HCT116 (cell line): ENCODE results near the gene LMNA. TPM values are rescaled to one million over a fixed set of nuclear protein-coding genes. Genes with fewer than 3 reads are reported as not detected.

Experiments used
- ATAC-seq: fragments of 200-7000 bp; cut with Tn5 transposase; 2 replicates; pipeline ENCODE4 v1.9.1; 2020; ENCODE audit warnings: mild to moderate bottlenecking, moderate library complexity
- BruUV-seq: library from RNA; stranded (reverse); fragments of 400-500 nt; replicated peaks from 2 replicates; lab custom pipeline; 2021; lab: Mats Ljungman, UMichigan
- CTCF ChIA-PET: fragments of 300-600 bp; sonication (Branson Sonifier 250); formaldehyde crosslinking; loops from one replicate; lab custom pipeline; 2021; ENCODE audit warnings: antibody characterized with exemption; lab: Charles Lee
- POLR2A ChIA-PET: fragments of 300-600, 350-600 bp; sonication (Branson Sonifier 250); formaldehyde crosslinking; loops from one replicate; lab custom pipeline; 2021; ENCODE audit warnings: antibody characterized with exemption; lab: Charles Lee
- RAD21 ChIA-PET, 2 experiments: fragments of 300-600 bp; sonication (Branson Sonifier 250); formaldehyde crosslinking; loops; one replicate each; lab custom pipeline; 2023; ENCODE audit warnings: low total read pairs in 2 of 2; ENCODE audit not compliant: uncharacterized antibody in 2 of 2, unreplicated experiment in 2 of 2, low non-redundant PET in 1 of 2; lab: Charles Lee
- DNase-seq: peaks from one replicate; pipeline ENCODE4 v3.0.0-alpha.2; 2010; ENCODE audit warnings: low read depth, low spot score
- H2AFZ ChIP-seq: fragments of 200-600 bp; shearing (Covaris generic), sonication (generic); 2 replicates; pipeline ENCODE4 v1.6.1; 2017; ENCODE audit warnings: low read depth, mixed run types, mixed read lengths, antibody characterized with exemption, low read length; ENCODE audit not compliant: poor library complexity, severe bottlenecking
- H3K27ac ChIP-seq: 2 replicates; pipeline ENCODE4 v1.5.1; 2012; ENCODE audit warnings: low read depth, low read length
- H3K27me3 ChIP-seq: fragments of 200-600 bp; sonication (generic); 2 replicates; pipeline ENCODE4 v1.6.1; 2016; ENCODE audit warnings: mixed run types, low read length, mixed read lengths; ENCODE audit not compliant: insufficient read depth
- H3K36me3 ChIP-seq, 2 experiments: fragments of 200-500 bp in 1 of 2; fragments of 200-600 bp in 1 of 2; sonication (Bioruptor generic) in 1 of 2; sonication (generic) in 1 of 2; 2 replicates each; pipeline versions ENCODE4 v1.5.1 to v1.6.1; 2014 to 2016; ENCODE audit warnings: low read length in 2 of 2, inconsistent platforms in 1 of 2, mixed read lengths in 1 of 2, mixed run types in 1 of 2; ENCODE audit not compliant: insufficient read depth in 2 of 2, control insufficient read depth in 1 of 2
- H3K4me1 ChIP-seq, 2 experiments: fragments of 200-600 bp in 1 of 2; sonication (generic) in 1 of 2; 2 replicates each; pipeline versions ENCODE4 v1.5.1 to v1.6.1; 2012 to 2017; ENCODE audit warnings: low read length in 2 of 2, inconsistent platforms in 1 of 2, mild to moderate bottlenecking in 1 of 2, mixed read lengths in 1 of 2, mixed run types in 1 of 2, moderate library complexity in 1 of 2; ENCODE audit not compliant: insufficient read depth in 2 of 2, control insufficient read depth in 1 of 2
- H3K4me2 ChIP-seq: fragments of 200-600 bp; sonication (generic); 2 replicates; pipeline ENCODE4 v1.6.1; 2017; ENCODE audit warnings: mixed run types, low read length, mixed read lengths
- H3K4me3 ChIP-seq, 2 experiments: fragments of 200-600 bp in 1 of 2; sonication (generic) in 1 of 2; replicated peaks in 1 of 2; 2 replicates each; pipeline ENCODE4 v1.5.1; 2011 to 2016; ENCODE audit warnings: low read length in 2 of 2, control low read depth in 1 of 2, low read depth in 1 of 2, mild to moderate bottlenecking in 1 of 2, mixed read lengths in 1 of 2, mixed run types in 1 of 2
- H3K79me2 ChIP-seq: fragments of 200-600 bp; sonication (generic); 2 replicates; pipeline ENCODE4 v1.6.1; 2017; ENCODE audit warnings: mild to moderate bottlenecking, mixed run types, low read length, moderate library complexity, mixed read lengths; ENCODE audit not compliant: insufficient read depth
- H3K9ac ChIP-seq: fragments of 200-600 bp; sonication (generic); 2 replicates; pipeline ENCODE4 v1.6.1; 2016; ENCODE audit warnings: low read length, mixed read lengths
- H3K9me2 ChIP-seq: fragments of 200-600 bp; sonication (generic), shearing (Covaris generic); 2 replicates; pipeline ENCODE4 v1.6.1; 2017; ENCODE audit warnings: mixed run types, mild to moderate bottlenecking, moderate library complexity; ENCODE audit not compliant: insufficient read depth
- H3K9me3 ChIP-seq, 2 experiments: fragments of 200-500 bp in 1 of 2; fragments of 200-600 bp in 1 of 2; sonication (Bioruptor generic) in 1 of 2; sonication (generic) in 1 of 2; 2 replicates each; pipeline ENCODE4 v1.6.1; 2014 to 2017; ENCODE audit warnings: low read length in 2 of 2, mixed read lengths in 2 of 2, inconsistent platforms in 1 of 2, low read depth in 1 of 2, mild to moderate bottlenecking in 1 of 2, mixed run types in 1 of 2, moderate library complexity in 1 of 2; ENCODE audit not compliant: control insufficient read depth in 1 of 2, insufficient read depth in 1 of 2
- H4K20me1 ChIP-seq: fragments of 200-600 bp; sonication (generic), shearing (Covaris generic); 2 replicates; pipeline ENCODE4 v1.6.1; 2017; ENCODE audit warnings: mixed run types, mild to moderate bottlenecking, moderate library complexity; ENCODE audit not compliant: insufficient read depth
- CEBPB ChIP-seq: IDR thresholded peaks from 2 replicates; pipeline ENCODE4 v1.6.1; 2012; ENCODE audit warnings: low read depth
- EZH2phosphoT487 ChIP-seq: fragments of 200-600 bp; IDR thresholded peaks from 2 replicates; pipeline ENCODE4 v1.6.1; 2018; ENCODE audit warnings: antibody characterized with exemption, borderline replicate concordance
- POLR2AphosphoS5 ChIP-seq: IDR thresholded peaks from 2 replicates; pipeline ENCODE4 v1.6.1; 2011; ENCODE audit warnings: mild to moderate bottlenecking, low read depth, low read length, moderate library complexity
- RAD21 ChIP-seq: IDR thresholded peaks from 2 replicates; pipeline ENCODE4 v1.6.1; 2012; ENCODE audit warnings: low read depth, mild to moderate bottlenecking
- SP1 ChIP-seq: IDR thresholded peaks from 2 replicates; pipeline ENCODE4 v1.6.1; 2012; ENCODE audit warnings: low read depth
- SRF ChIP-seq: IDR thresholded peaks from 2 replicates; pipeline ENCODE4 v1.6.1; 2012; ENCODE audit warnings: low read depth
- ZNF274 ChIP-seq: fragments of 200-500 bp; sonication (Bioruptor generic); IDR thresholded peaks from 2 replicates; pipeline ENCODE4 v1.6.1; 2014; ENCODE audit warnings: mild to moderate bottlenecking, low read depth, low read length, inconsistent platforms
- intact Hi-C: fragments of 100-400 bp; cut with micrococcal nuclease; formaldehyde crosslinking; loops from 2 replicates; pipeline ENCODE4 v1.10.0; 2022
- total RNA-seq: library from RNA; stranded (reverse); gene quantifications from one replicate; pipeline ENCODE4 v1.2.1, GENCODE V29; 2021; ENCODE audit not compliant: unreplicated experiment
- TF ChIP-seq, protein P1 (sequence below), 3 experiments: fragments of 200-600 bp in 1 of 3; sonication (generic) in 1 of 3; IDR thresholded peaks in 2 of 3; conservative IDR thresholded peaks in 1 of 3; 2 replicates each; pipeline ENCODE4 v1.5.1; 2012 to 2017; ENCODE audit warnings: low read depth in 2 of 3, low read length in 2 of 3, antibody characterized with exemption in 1 of 3, borderline replicate concordance in 1 of 3, control low read depth in 1 of 3, mild to moderate bottlenecking in 1 of 3, mixed read lengths in 1 of 3, mixed run types in 1 of 3, moderate library complexity in 1 of 3; ENCODE audit not compliant: insufficient read depth in 1 of 3
- TF ChIP-seq, protein P2 (sequence below): IDR thresholded peaks from 2 replicates; pipeline ENCODE4 v1.6.1; 2012; ENCODE audit warnings: low read depth
- TF ChIP-seq, protein P3 (sequence below): IDR thresholded peaks from 2 replicates; pipeline ENCODE4 v1.6.1; 2012
- TF ChIP-seq, protein P4 (sequence below): IDR thresholded peaks from 2 replicates; pipeline ENCODE4 v1.6.1; 2012

Gene LMNA
- total RNA-seq, 1 experiment from 2014 or later: 528 TPM

DNA sequence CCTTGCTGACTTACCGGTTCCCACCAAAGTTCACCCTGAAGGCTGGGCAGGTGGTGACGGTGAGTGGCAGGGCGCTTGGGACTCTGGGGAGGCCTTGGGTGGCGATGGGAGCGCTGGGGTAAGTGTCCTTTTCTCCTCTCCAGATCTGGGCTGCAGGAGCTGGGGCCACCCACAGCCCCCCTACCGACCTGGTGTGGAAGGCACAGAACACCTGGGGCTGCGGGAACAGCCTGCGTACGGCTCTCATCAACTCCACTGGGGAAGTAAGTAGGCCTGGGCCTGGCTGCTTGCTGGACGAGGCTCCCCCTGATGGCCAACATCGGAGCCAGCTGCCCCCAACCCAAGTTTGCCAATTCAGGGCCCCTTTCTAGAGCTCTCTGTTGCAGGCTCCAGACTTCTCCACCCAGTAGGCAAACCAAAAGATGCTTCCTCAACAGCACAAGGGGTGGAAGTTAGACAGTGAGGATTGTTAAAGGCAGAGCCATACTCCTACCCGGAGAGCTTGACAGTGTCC lies 22.5 kb downstream of the LMNA start:
- Histone ChIP-seq H3K4me3 (no peak overlapping the region), H3K27ac (no peak overlapping the region), H3K4me2 (no peak overlapping the region), H4K20me1 (no peaks in the 10 kb centered on the region), H3K9me3 (no peaks in the 10 kb centered on the region), H2AFZ (no peak overlapping the region), H3K4me1 (peaks cover 0 to 5% of the 10 kb centered on the region in 2 experiments; a peak in 1 of 4 replicates), H3K36me3 (peaks cover 52 to 66% of the 10 kb centered on the region in 2 experiments), H3K79me2 (peaks cover 42% of the 10 kb centered on the region), H3K9me2 (no peaks in the 10 kb centered on the region), H3K27me3 (no peaks in the 10 kb centered on the region), H3K9ac (no peak overlapping the region)
- RAD21 ChIA-PET: no interaction called here
- CTCF ChIA-PET: interaction anchor here (0.8 kb wide), 1 partner anchor 10 kb away, joined by 3 read pairs; no protein-coding TSS in a partner anchor
- intact Hi-C loops: no loop called here
- POLR2A ChIA-PET: no interaction called here
- TF ChIP-seq, protein P1, sequence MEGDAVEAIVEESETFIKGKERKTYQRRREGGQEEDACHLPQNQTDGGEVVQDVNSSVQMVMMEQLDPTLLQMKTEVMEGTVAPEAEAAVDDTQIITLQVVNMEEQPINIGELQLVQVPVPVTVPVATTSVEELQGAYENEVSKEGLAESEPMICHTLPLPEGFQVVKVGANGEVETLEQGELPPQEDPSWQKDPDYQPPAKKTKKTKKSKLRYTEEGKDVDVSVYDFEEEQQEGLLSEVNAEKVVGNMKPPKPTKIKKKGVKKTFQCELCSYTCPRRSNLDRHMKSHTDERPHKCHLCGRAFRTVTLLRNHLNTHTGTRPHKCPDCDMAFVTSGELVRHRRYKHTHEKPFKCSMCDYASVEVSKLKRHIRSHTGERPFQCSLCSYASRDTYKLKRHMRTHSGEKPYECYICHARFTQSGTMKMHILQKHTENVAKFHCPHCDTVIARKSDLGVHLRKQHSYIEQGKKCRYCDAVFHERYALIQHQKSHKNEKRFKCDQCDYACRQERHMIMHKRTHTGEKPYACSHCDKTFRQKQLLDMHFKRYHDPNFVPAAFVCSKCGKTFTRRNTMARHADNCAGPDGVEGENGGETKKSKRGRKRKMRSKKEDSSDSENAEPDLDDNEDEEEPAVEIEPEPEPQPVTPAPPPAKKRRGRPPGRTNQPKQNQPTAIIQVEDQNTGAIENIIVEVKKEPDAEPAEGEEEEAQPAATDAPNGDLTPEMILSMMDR (IDR thresholded peaks at IDR 0.05 in 2 of 3, conservative IDR thresholded peaks at IDR 0.05 in 1 of 3; ENCODE audit: borderline replicate concordance in 1 of 3, insufficient read depth in 1 of 3, low read depth in 2 of 3, low read length in 2 of 3): peak in 1 of 3 experiments; percentile 26; a peak in 1 of 6 replicates
- TF ChIP-seq SP1: no peak
- no peak for DNase-seq
- no TSS peak for BruUV-seq
- ATAC-seq: no peak

DNA sequence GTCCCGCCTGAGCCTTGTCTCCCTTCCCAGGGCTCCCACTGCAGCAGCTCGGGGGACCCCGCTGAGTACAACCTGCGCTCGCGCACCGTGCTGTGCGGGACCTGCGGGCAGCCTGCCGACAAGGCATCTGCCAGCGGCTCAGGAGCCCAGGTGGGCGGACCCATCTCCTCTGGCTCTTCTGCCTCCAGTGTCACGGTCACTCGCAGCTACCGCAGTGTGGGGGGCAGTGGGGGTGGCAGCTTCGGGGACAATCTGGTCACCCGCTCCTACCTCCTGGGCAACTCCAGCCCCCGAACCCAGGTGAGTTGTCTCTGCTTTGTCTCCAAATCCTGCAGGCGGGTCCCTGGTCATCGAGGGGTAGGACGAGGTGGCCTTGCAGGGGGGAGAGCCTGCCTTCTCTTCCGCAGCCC lies 24.0 kb downstream of the LMNA start:
- ChIA-PET POLR2A (interaction anchor here (0.6 kb wide), 1 partner anchor 44 kb away, joined by 3 read pairs; no protein-coding TSS in a partner anchor), RAD21 (no interaction called here), CTCF (no interaction called here)
- Histone ChIP-seq H3K36me3 (peaks cover 46 to 65% of the 10 kb centered on the region in 2 experiments), H4K20me1 (no peaks in the 10 kb centered on the region), H3K9ac (no peak overlapping the region), H3K9me3 (no peaks in the 10 kb centered on the region), H3K27ac (no peak overlapping the region), H3K4me3 (no peak overlapping the region), H3K27me3 (no peaks in the 10 kb centered on the region), H3K4me1 (peaks cover 0 to 5% of the 10 kb centered on the region in 2 experiments; a peak in 1 of 4 replicates), H3K4me2 (no peak overlapping the region), H2AFZ (no peak overlapping the region), H3K79me2 (peaks cover 29% of the 10 kb centered on the region), H3K9me2 (no peaks in the 10 kb centered on the region)
- no TSS peak for BruUV-seq
- intact Hi-C loops: no loop called here
- ATAC-seq: no peak
- DNase-seq: no peak
- TF ChIP-seq ZNF274 (no peak), SRF (no peak), POLR2AphosphoS5 (no peak), RAD21 (no peak), EZH2phosphoT487 (no peak), CEBPB (no peak)
- TF ChIP-seq, protein P2, sequence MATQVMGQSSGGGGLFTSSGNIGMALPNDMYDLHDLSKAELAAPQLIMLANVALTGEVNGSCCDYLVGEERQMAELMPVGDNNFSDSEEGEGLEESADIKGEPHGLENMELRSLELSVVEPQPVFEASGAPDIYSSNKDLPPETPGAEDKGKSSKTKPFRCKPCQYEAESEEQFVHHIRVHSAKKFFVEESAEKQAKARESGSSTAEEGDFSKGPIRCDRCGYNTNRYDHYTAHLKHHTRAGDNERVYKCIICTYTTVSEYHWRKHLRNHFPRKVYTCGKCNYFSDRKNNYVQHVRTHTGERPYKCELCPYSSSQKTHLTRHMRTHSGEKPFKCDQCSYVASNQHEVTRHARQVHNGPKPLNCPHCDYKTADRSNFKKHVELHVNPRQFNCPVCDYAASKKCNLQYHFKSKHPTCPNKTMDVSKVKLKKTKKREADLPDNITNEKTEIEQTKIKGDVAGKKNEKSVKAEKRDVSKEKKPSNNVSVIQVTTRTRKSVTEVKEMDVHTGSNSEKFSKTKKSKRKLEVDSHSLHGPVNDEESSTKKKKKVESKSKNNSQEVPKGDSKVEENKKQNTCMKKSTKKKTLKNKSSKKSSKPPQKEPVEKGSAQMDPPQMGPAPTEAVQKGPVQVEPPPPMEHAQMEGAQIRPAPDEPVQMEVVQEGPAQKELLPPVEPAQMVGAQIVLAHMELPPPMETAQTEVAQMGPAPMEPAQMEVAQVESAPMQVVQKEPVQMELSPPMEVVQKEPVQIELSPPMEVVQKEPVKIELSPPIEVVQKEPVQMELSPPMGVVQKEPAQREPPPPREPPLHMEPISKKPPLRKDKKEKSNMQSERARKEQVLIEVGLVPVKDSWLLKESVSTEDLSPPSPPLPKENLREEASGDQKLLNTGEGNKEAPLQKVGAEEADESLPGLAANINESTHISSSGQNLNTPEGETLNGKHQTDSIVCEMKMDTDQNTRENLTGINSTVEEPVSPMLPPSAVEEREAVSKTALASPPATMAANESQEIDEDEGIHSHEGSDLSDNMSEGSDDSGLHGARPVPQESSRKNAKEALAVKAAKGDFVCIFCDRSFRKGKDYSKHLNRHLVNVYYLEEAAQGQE: no peak
- TF ChIP-seq, protein P3, sequence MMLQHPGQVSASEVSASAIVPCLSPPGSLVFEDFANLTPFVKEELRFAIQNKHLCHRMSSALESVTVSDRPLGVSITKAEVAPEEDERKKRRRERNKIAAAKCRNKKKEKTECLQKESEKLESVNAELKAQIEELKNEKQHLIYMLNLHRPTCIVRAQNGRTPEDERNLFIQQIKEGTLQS: no peak
- TF ChIP-seq, protein P4, sequence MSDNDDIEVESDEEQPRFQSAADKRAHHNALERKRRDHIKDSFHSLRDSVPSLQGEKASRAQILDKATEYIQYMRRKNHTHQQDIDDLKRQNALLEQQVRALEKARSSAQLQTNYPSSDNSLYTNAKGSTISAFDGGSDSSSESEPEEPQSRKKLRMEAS: no peak
